HG03159 (cell line): Measurements from ENCODE around the gene URAD.
A peak's percentile ranks its signal among the peaks of the same experiment; 100 is the strongest.

Experiments
- ATAC-seq: cut with Tn5 transposase; IDR thresholded peaks from one replicate; pipeline ENCODE4 v1.9.1; 2021; ENCODE audit warnings: mild to moderate bottlenecking, moderate library complexity; ENCODE audit not compliant: unreplicated experiment

URAD gene

DNA sequence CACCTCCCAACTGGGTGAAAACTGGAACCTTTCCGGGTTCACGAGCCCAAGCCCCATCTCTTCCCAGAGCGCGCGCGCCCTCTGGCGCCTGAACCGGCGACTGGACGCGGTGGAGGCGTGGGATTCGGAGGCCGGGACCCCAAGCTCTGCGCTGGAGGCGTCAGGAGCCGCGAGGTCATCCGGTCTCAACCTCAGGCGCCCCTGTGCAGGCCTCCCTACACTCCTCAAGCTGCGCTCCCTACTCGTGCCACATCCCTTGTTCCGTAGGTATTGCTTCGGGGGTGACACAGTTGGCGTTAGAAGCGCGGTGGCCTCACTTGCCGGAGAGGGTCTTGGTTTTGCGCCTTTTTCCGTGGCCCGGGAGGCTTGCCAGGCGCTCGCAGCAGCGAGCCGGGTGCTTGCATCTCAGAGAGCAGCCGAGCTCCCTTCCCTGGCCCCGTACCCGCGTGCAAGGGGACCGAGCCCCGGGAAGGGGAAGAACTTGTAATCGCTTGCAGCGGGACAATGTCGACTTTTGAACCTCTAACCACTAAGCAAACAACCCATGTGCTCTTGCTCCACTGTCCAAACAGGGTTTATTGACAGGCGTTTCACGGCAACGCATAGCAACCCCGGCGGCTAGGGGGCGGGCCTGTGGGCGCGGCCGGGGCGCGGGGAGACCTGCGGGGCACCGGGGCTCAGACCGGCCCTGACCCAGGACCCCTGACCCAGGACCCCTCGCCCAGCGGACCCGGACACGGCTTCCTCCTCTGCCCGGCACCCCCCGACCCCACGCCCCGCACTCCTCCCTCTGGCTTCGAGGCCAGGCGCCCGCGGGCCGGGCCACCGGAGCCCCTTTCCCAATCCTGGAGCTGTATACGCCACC lies 27.9 kb downstream of the URAD start:
- ATAC-seq: peak; percentile 49

DNA sequence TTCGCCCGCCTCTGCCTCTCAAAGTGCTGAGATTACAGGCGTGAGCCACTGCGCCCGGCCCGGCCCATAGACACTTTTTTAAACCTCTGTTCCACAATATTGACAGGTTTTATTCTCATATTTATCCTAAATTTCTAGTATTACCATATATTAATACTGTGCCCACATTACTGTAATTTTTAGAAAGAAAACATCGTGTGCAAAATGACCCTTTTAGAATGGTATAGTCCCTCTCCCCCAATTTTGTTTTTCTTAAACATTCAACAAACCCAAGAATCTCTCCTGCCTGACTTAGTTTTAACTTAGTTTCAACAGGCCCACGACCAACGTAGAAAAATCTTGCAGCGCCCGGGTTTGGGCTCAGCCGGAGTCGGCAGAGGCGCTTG lies 28.5 kb downstream of the URAD start:
- no peak for ATAC-seq

DNA sequence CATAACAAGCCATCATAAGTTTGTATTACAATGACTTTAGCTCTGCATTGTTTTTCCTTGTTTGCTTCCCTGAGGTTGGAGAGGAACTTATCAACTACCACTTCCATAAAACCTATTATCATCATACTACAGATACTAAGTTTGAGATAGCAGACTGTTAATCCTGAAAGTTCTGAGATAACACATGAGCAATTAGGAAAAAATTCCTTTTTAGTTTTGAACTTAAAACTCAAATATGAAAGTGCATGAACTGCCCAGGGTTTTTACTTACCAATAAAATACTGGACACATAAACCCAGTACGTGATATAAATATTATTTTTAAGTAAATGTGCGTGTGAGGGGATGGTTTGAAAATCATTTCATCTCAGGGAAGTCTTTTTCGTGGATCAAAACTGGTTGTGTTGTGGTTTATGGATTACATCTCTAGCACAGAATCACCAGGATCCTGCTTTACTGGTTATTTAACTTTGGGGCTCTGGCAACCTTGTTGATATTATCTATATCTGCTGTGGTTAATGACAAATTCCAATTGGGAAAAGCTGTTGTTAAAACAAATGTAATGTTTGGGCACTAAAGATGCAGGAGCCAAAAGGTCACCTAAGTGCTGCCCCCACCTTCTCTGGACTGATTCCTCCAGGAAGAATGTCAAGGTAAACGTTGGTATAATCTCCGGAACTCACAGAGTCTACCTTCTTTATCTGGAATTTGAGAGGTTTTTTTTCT lies 31.8 kb downstream of the URAD start:
- no peak for ATAC-seq

DNA sequence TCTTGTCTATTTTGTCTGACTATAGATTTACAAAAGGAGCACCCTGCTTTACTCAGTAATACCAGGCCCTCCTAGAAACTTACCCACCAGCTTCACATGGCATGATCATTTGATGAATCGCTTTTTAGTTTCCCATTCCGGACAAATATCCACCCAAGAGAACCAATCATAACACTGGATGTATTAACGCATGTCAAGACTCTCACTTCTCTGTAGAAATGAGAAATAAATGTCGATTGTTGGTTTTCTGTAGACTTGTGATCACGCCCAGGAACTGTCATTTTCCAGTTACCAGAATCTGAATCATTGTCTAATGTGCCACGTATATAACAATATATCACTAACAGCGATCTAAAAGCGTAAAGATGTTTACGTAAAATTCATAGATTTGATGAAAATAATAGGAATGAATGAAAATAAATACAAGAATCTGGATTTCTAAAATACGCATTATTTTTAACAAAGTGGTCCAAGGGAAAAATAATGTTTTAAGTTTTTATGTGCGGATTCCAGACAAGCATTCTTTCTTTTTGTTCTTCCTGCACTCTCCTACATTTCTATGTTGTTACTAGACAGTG lies 33.4 kb downstream of the URAD start:
- no peak for ATAC-seq

DNA sequence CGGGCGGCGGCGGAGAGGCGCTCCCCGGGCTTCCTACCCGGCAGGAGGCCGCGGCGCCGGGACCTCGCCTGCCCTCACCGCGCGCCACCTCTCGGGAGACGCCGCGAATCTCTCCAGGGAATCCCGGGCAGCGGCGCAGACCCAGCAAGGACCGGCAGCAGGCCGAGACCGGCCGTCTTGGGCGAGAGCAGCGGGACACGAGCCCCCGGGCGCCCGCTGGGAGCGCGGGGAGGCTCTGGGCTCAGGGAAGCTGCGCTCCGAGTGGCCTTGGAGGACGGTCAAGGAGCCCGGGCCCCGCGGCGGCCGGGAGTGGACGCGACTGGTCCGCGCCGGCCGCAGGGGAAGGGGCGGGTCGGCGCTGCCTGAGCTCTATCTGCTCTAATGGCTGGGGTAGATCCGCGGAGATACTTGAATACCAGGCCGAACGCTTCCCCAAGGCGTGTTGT lies 34.1 kb downstream of the URAD start:
- ATAC-seq: peak; percentile 31

DNA sequence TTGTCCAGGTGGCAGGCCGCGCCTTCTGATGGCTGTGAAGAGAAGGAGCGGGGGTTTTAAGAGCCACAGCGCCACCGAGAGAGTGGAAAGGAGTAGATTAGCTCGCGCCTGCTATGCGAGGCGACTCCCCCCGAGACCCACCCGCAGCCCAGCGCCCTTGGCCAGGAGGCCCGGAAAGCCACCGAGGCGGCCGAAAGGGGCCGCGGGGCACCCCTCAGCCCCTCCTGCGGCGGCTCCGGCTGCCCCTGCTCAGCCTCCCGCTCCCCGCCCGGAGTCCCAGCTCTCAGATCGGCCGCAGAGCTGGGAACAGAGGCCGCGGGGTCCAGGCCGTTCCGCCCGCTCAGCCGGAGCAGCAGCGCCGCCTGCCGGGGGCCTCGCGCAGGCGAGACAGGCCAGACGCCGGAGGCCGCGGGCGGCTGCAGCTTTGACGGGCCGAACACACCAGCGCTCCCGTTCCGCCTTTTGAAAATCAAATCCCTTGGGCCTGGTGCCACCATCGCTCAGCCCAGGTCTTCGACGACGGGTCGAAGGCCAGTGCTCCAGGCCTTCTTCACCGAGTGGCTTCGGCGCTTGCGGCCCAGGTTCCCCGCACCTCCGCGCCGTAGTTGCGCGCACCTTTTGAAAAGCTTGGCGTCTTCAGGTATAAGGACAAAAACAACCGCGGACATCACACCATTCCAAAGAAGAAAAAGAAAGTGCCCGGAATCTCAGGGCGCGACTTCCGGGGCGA lies 34.7 kb downstream of the URAD start:
- peak; percentile 87 for ATAC-seq

DNA sequence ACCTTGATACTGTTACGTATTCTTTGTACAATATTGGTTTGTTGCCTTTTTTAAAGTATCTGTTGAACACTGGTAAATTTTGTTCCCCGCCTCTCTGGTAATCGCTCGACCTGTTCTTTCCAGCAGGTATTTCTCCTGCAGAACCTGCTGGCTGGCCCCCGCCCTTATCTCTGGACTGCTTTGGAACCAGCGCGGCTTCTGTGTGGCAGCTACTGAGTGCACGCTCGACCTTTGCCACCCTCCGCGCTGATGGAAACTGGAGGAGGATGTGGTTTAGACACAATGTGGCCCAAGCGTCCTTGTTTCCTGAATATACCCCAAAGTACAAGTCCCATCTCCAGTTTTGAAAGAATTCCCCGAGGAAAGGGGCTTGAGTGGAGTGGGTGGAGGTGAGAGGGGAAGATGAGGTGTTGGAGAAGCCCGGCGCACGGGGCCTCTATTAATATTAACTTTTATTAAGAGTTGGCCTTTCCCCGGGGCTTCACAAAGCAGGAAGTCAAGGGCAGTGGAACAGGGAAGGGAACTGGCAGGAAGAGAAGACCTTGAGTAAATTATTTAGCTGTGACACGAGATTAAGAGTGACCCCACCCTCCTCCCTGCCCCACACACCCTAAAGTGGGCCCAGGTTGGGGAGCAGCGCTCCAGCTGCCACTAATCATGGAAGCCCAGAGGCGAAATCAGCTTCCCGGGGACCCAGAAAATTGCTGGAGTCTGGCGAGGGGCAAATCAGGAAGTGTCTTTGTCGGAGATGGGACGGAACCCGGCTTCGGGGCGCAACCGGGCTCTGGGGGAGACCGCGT lies 35.4 kb downstream of the URAD start:
- peak; percentile 7 for ATAC-seq

DNA sequence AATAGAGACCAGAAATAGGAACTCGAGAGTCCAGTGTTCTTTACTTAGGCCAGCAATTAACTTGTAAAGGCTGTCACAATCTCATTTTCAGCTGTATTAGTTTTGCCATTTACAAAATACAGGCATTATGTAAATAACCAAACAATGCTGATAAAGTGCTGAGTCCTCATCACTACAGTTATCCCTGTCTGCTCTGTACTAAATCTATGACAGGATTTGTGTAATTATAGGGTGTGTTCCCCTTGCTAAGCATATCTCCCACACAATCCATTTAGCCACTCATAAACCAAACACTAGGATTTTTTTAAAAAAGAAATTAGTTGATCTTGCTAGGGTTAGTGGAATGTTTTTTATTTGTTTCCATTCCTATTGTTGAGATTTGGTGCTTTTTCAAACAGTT lies 45.5 kb downstream of the URAD start:
- ATAC-seq: no peak

DNA sequence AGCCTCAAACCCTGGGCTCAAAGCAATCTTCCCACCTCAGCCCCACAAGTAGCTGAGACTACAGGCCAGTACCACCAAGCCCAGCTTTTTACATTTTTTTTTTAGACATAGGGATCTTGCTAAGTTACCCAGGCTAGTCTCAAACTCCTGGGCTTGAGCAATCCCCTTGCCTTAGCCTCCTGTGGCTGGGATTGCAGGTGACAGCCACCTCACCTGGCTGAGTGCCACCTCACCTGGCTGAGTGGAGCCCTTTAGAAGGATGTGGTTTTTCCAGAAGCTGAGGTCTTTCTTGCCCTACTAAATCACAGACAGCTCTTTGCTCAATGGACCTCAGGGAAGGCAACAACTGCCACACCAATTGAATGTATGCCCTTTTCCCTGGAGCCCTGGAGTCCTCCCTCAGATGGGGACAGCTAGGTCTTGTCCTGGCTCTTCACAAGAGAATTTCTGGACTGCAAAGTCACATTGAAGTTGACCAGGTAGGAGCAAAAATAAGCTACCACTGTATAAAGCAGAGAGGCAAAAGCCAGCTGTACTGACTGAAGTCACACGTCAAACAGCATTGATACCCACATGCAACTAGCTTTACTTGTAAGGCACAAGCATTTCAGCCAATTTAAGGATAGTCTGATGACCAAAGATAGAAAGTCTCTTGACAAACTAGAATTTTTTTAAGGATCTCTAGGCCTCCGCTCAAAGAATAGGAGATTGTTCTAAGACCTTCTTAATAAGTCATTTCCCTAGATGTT lies 54.7 kb downstream of the URAD start:
- ATAC-seq: no peak

DNA sequence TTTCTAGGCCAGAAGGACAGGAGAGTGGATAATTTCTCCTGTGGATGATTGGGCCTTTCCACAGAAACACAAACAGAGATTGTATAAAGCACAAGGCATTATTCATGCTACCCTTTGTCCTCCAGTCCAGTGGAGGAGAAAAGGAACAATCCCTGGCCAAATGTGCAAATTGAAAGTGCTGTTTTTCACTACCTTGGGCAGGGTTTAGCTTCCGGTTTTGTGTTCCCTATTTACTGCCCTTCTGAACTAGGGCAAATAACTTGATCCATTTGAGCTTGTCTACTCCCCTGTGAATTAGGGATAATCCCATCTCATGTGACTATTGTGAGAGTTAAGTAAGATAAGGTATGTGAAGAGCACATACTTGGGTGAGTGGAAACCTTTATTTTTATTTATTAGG lies 55.4 kb downstream of the URAD start:
- no peak for ATAC-seq

DNA sequence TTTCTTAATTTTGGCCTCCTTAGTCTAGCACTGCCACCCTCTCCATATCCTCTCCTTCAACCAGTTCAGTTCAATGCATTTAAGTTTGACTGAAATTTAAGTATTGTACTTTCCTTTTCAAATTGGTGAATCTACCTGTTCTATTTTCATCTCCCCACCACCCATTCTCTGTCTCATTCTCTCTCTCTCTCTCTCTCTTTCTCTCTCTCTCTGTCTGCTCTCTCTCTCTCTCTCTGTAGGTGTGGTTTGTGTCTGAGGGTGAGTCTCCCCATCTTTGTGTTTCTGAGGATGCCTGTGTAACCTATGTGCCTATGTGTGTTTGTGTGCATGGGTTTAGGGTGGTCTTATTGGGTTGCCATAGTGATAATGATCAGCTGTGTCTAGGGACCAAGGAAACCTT lies 58.6 kb downstream of the URAD start:
- ATAC-seq: no peak

DNA sequence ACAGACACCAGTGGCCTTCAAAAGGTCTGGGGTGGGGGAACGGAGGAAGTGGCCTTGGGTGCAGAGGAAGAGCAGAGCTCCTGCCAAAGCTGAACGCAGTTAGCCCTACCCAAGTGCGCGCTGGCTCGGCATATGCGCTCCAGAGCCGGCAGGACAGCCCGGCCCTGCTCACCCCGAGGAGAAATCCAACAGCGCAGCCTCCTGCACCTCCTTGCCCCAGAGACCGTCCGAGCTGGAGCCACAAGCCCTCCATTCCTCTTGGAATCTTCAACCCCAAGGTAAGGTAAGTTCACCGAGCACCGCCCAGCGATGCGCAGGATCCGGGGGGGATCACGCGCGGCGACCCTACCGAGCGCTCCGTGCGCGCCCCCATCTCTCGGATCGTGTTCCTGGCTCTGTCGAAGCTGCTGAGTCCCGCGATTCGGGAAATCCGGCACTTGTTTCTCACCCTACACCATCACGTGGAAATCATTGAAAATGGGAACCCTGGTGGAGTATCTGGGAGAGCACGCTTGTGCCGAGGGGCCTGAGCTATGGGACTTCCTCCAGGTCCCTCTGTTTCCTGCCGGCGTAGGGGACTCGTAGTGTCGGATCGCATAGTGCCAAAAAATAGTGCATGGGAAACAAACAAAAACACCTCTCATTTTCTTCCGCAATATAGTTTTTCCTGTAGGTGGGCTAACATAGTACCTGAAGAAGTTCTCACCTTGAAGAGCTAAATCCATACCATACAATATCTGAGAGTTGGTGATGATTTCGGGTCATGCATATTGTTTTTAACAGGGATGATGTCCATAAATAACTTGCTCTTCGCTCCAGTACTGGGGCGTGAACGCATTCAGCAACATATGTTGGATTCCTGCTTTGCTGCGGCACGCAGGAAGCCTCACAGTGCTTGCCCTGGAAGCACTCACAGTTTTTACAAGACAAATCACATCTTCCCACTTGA lies 59.4 kb downstream of the URAD start:
- ATAC-seq: no peak

DNA sequence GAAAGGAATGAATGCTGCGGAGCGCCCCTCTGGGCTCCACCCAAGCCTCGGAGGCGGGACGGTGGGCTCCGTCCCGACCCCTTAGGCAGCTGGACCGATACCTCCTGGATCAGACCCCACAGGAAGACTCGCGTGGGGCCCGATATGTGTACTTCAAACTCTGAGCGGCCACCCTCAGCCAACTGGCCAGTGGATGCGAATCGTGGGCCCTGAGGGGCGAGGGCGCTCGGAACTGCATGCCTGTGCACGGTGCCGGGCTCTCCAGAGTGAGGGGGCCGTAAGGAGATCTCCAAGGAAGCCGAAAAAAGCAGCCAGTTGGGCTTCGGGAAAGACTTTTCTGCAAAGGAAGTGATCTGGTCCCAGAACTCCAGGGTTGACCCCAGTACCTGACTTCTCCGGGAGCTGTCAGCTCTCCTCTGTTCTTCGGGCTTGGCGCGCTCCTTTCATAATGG lies 60.1 kb downstream of the URAD start:
- ATAC-seq: no peak
